Right cardiac atrium (tissue), 5 donors: ENCODE results near the gene IL18RAP. TPM values are rescaled to one million over a fixed set of nuclear protein-coding genes. Genes with fewer than 3 reads are reported as not detected.

Experiments
- ATAC-seq, 2 donors: fragments of 200-7000 bp; cut with Tn5 transposase; one replicate each; pipeline versions ENCODE4 v1.8.0 to v1.9.1; 2020; ENCODE audit warnings: moderate library complexity in 2 of 2, mild to moderate bottlenecking in 1 of 2
- DNase-seq, 3 donors: peaks; one replicate each; pipeline ENCODE4 v3.0.0-alpha.2; 2020
- H3K27ac ChIP-seq: one replicate; pipeline ENCODE4 v1.5.1; 2013; ENCODE audit warnings: mild to moderate bottlenecking, low read length, control low read depth, moderate library complexity
- H3K27me3 ChIP-seq: one replicate; pipeline ENCODE4 v1.6.1; 2013; ENCODE audit not compliant: control insufficient read depth, insufficient read depth
- H3K4me1 ChIP-seq: one replicate; pipeline ENCODE4 v1.6.1; 2013; ENCODE audit warnings: low read length; ENCODE audit not compliant: control insufficient read depth, insufficient read depth
- H3K4me3 ChIP-seq: one replicate; pipeline ENCODE4 v1.5.1; 2013; ENCODE audit warnings: low read length, control low read depth
- H3K9me3 ChIP-seq: one replicate; pipeline ENCODE4 v1.6.1; 2013; ENCODE audit warnings: low read length; ENCODE audit not compliant: control insufficient read depth
- WGBS: extraction: QIAGEN DNeasy Blood & Tissue Kit; methylation state at CpG from one replicate; pipeline ENCODE4 v1.1.7; 2013; 5-methylcytosine and 5-hydroxymethylcytosine counted together
- intact Hi-C, 4 donors: fragments of 100-400 bp; cut with DNase I; formaldehyde crosslinking; loops; one replicate each; pipeline versions ENCODE4 v1.11.0 to v1.14.0; 2022 to 2023
- polyA plus RNA-seq: library from polyadenylated mRNA; stranded (reverse); fragments of 200-250 nt; gene quantifications from one replicate; pipeline ENCODE4 v1.2.3, GENCODE V29; 2013
- total RNA-seq, 4 donors: library from RNA; stranded (reverse); fragmentation: NEBNext Ultra II Directional; extraction: Animal tissue kit (Norgen Biotek cat#: 25700); gene quantifications; one replicate each; pipeline ENCODE4 v1.2.1, GENCODE V29; 2021
- donor health status: healthy with polysubstance abuse.
- donor health status: DM: no; HTN: yes; CAD: no.
- donor health status: DM: no; HTN: no; CAD: no.
- donor health status: DM: no; HTN: yes; CAD: no; lungs with severe emphysema.
- donor health status: DM: yes; HTN: yes; CAD: no.

IL18RAP gene
- total and polyA plus RNA-seq, 5 donors: 0.18 to 0.92 (median 0.43) TPM

DNA sequence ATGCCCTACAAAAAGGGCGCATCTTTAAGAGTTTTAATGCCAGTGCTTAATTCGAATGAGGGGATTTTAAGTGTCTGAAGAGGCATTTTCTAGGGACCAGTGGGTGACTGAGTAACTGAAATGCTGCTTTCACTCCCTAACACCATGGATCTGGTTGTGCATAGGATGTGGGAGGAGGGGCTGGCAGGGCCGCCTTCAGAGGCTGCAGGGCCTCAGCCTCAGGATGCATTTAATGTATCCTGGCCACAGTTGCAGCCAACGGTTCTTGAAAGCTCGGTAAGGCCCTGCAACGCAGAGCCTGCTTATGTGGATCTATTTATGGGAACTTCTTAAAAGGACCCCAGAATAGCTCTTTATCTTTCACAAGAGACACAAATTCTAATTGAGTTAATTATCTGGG is 25.8 kb upstream of the IL18RAP start:
- Histone ChIP-seq H3K9me3 (no peaks in the 10 kb centered on the region), H3K4me3 (no peak overlapping the region), H3K27ac (no peak overlapping the region), H3K4me1 (no peaks in the 10 kb centered on the region), H3K27me3 (no peaks in the 10 kb centered on the region)
- 65% methylated on average over 6 of the region's 6 CpGs for WGBS
- ATAC-seq: no peak
- no peak for DNase-seq
- intact Hi-C loops: no loop called here

DNA sequence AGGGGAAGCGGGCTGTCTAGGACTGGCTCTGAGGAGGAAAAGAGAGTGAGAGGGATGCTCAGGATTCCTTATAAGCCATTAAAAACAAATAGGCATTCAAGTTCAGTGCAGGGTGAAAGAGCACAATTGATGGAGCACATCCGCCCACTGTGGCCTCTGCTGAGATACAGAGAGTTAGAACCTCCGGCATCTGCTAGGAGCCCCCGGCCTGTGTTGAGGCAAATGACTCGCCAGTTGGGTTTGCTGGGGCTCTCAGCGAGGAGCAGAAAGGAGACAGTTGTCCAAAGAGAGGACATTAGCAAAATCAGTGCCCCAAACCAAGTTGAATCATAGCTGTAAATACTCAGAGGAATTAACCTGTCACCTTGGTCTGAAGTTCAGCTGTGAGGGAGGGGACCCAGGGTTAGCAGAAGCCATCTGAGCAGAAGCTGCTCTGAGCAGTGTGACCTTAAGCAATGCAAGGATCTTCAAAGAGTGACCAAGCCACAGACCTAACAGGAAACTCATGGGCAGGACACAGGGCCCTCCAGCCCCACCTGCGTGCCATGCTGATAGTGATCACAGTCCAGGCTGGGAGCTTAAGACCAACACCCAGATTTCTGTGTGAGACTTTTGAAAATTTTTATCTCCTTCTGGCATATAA is 23.3 kb upstream of the IL18RAP start:
- ATAC-seq: no peak
- WGBS: 85% methylated on average over 7 of the region's 7 CpGs

DNA sequence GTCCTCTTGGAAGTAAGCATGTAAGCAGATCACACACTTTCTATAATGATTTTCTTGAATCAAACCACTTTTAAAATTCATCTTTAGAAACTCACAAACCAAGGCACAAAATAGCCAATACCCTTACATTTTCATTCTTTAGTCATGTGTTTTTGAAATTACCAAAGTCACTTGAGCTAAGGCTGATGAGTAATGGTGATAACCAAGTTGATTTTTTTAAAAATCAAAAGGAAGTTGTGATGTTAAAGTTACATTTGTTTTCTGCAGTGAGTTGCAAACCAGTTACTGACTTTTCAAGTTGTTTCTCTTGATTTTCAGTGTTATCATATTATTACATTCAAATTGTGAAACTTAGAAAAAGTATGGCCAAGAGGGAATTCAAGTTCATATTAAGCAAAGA is 21.5 kb upstream of the IL18RAP start:
- no peaks in the 10 kb centered on the region for H3K9me3 ChIP-seq
- intact Hi-C loops: no loop called here
- H3K27me3 ChIP-seq: no peaks in the 10 kb centered on the region
- no peak overlapping the region for H3K4me3 ChIP-seq
- no peaks in the 10 kb centered on the region for H3K4me1 ChIP-seq
- DNase-seq: no peak
- ATAC-seq: no peak
- no peak overlapping the region for H3K27ac ChIP-seq

More for the DNA sequence above, 23.3 kb upstream of the IL18RAP start:
- H3K27ac ChIP-seq: no peak overlapping the region
- DNase-seq: no peak
- no peaks in the 10 kb centered on the region for H3K27me3 ChIP-seq
- intact Hi-C loops: no loop called here
- H3K4me3 ChIP-seq: no peak overlapping the region
- H3K4me1 ChIP-seq: no peaks in the 10 kb centered on the region
- no peaks in the 10 kb centered on the region for H3K9me3 ChIP-seq

DNA sequence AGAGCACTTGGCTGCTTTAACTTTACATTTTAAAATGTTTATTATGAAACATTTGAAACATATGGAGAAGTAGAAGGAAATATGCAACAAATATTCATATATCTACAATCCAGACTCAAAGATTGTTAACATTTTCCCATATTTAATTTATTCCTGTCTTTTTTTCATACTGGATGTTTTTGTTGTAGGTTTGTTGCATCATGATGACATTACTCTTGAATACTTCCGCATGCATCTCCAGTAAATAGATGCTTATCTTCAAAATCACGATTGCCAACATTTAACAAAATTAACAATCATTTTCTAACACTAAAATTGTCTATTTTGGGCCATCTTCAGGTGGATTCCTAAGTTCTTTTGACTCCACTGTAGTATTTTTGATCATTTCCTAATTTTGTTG is 21.1 kb upstream of the IL18RAP start:
- Histone ChIP-seq H3K27ac (no peak overlapping the region), H3K4me1 (no peaks in the 10 kb centered on the region), H3K4me3 (no peak overlapping the region), H3K9me3 (no peaks in the 10 kb centered on the region), H3K27me3 (no peaks in the 10 kb centered on the region)
- WGBS: 89% methylated on average over 2 of the region's 2 CpGs
- no peak for DNase-seq
- ATAC-seq: no peak
- intact Hi-C loops: no loop called here

DNA sequence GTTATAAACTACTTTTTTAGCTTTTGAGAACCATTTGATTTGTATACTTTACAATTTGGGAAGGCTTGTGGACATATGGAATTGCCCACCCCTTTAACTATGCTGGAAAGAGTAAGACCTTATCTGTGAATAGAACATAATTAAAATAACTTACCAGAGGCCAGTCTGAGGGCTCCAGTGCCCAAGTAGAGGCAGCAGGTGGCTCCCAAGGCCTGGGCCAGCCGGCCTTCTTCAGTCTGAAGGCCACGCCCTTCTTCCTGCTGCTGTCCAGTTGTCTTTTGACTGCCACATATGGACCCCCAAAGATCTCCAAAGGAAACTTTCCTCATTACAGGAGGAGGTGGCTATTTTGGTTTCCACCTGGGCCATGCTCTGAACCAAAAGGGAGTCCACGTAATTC is 12.0 kb upstream of the IL18RAP start:
- ATAC-seq: no peak
- Histone ChIP-seq H3K27me3 (no peaks in the 10 kb centered on the region), H3K9me3 (no peaks in the 10 kb centered on the region), H3K4me3 (no peak overlapping the region), H3K4me1 (no peaks in the 10 kb centered on the region), H3K27ac (no peak overlapping the region)
- intact Hi-C loops: no loop called here
- DNase-seq: no peak
- 93% methylated on average over 3 of the region's 3 CpGs for WGBS

DNA sequence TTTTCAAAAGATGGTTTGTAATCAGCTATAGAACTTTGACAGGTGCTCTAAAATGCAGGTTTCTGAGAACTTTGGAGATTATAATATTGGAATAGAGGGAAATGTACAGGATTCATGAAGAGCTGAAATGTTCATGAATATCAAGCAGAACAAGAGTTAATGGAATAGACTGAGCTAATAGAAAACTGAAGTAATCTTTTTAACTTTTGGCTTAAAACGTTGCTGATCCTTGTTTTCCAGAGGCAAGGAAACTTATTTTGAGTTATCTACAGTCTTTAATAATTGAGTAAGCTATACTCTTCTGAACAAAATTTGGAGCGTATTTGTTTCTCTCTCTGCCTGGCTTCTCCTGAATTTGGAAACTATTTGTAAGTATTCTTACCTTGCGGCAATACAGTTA is 10.8 kb upstream of the IL18RAP start:
- H3K4me3 ChIP-seq: no peak overlapping the region
- ATAC-seq (no peak), DNase-seq (no peak)
- intact Hi-C loops: no loop called here
- no peak overlapping the region for H3K27ac ChIP-seq
- no peaks in the 10 kb centered on the region for H3K27me3 ChIP-seq
- no peaks in the 10 kb centered on the region for H3K9me3 ChIP-seq
- WGBS: 81% methylated on average over 3 of the region's 3 CpGs
- H3K4me1 ChIP-seq: no peaks in the 10 kb centered on the region

DNA sequence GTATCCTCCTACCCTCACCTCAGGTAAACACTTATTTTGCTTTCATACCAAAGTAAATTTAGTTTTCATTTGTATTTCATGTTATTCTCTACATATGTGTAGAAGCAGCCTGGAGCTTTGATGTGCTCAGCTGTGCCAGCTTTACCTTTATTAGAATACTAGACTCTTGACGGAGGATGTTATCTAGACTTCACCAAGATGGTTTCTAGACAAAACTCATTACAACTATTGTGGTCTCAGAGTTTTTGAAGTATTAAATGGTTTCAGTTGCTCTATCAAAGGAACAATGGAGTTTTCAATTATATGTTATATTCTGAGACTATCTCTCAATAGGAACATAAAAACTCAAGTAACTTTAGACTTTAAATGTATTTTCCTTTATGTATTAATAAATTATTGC is 5.0 kb upstream of the IL18RAP start:
- DNase-seq (no peak), ATAC-seq (no peak)
- no peaks in the 10 kb centered on the region for H3K4me1 ChIP-seq
- no peak overlapping the region for H3K4me3 ChIP-seq
- intact Hi-C loops: no loop called here
- WGBS: 85% methylated on average over 1 of the region's 1 CpG
- H3K9me3 ChIP-seq: no peaks in the 10 kb centered on the region
- H3K27ac ChIP-seq: no peak overlapping the region
- no peaks in the 10 kb centered on the region for H3K27me3 ChIP-seq

DNA sequence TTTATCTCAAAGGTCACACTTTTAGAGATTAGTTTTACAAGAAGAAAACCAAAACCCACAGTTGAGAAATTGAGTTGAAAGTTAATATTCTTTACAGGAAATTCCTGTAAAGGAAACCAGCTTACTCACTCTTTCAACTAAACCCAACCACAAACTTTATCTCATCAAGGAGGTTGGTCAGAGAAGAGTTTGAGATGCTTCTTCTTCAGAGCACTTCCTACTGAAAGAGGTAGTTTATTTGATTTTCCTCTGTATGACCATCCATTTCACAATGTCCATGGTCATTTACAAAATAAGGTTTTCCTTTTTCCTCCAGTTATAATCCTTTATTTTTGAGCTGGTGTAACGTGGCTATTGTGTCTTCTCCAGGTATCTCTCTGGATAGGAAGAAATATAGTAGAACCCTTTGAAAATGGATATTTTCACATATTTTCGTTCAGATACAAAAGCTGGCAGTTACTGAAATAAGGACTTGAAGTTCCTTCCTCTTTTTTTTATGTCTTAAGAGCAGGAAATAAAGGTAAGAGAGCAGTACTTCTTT is 4.5 kb upstream of the IL18RAP start:
- no peaks in the 10 kb centered on the region for H3K27me3 ChIP-seq
- no peak overlapping the region for H3K27ac ChIP-seq
- no peak for ATAC-seq
- H3K4me1 ChIP-seq: no peaks in the 10 kb centered on the region
- intact Hi-C loops: no loop called here
- H3K4me3 ChIP-seq: no peak overlapping the region
- WGBS: 56% methylated on average over 2 of the region's 2 CpGs
- no peaks in the 10 kb centered on the region for H3K9me3 ChIP-seq
- DNase-seq: no peak

DNA sequence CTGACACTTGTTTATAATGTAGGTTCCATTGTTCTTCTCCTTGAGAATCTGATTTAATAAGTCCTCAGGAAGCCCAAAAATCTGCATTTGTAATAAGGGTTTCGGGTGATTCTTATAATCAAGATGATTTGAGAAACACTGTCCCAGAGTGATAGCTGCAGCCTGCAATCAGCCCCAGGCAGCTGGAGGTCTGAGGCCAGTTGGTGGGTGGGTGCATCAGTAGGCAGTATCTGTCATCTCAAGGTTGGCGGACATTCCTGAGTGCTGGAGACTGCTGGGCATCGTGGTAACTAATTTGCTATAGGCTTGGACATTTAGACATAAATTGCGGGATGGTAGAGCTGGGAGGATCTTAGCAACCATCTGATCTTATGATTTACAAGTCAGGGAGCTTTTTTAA is 2.7 kb upstream of the IL18RAP start:
- ATAC-seq (no peak), DNase-seq (no peak)
- H3K27me3 ChIP-seq: no peaks in the 10 kb centered on the region
- intact Hi-C loops: no loop called here
- 83% methylated on average over 4 of the region's 4 CpGs for WGBS
- no peaks in the 10 kb centered on the region for H3K4me1 ChIP-seq
- H3K4me3 ChIP-seq: no peak overlapping the region
- H3K27ac ChIP-seq: no peak overlapping the region
- H3K9me3 ChIP-seq: no peaks in the 10 kb centered on the region

DNA sequence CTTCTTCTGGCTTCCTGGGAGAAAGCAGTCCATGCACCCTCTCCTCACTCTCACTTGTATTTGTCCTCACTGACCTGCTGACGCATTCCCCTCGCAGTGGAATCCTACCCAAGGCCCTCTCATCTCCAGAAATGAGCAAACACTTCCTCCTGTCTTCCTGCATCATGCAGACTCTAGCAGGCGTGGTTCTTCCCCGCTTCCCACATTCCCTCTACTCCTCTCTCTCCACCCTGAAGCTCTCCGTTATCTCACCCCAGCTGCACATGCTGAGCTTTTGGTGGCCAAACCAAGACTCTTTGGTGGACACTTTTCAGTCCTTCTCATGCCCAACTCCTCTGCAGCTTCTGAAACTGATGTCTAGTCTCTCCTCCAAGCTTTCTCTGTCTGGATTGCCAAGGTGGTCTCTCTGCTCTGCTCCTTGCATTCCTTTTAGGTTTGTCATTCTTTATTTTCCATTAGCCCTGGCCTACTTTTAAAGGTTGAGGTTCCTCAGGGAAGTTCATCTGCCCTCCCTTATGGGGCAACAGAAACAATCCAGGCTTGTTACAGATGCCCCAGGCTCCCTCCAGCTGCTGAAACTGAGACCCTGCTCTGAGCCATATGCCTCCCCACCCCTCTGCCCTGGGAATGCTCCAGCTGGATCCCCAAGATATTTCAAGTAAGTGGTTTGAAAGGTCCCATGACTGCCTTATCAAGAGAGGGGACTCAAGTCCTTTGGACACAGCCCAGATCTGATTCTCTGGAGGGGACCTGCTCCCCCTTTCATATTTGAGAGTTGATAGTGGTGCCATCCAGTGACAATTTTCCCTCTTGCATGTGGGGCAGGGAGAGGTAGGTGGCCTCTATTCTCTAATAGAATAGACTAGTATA is 835 bp upstream of the IL18RAP start:
- Histone ChIP-seq H3K27ac (no peak overlapping the region), H3K4me3 (no peak overlapping the region), H3K27me3 (no peaks in the 10 kb centered on the region), H3K9me3 (no peaks in the 10 kb centered on the region), H3K4me1 (no peaks in the 10 kb centered on the region)
- no peak for ATAC-seq
- intact Hi-C loops: no loop called here
- 74% methylated on average over 5 of the region's 5 CpGs for WGBS
- no peak for DNase-seq

DNA sequence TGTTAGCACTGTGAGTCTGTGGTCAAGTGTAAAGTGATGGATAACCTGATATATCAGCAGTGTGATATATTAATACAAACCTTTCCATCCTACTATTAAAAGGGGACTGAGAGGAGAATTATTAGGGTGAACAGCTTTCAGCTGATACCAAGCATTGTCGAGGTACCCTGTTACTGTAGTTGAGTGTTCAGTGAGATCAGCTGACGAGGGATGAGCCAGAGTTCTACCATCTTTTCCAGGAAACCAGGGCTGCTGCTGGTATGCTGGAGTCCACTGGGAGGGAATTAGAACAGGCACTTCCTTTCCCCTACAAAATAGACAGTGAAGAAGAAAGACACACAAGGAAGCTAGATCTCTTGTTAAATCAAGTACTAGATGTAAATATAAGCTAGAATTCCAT is 408 bp downstream of the IL18RAP start:
- Histone ChIP-seq H3K9me3 (no peaks in the 10 kb centered on the region), H3K4me1 (no peaks in the 10 kb centered on the region), H3K27me3 (no peaks in the 10 kb centered on the region), H3K4me3 (no peak overlapping the region), H3K27ac (no peak overlapping the region)
- DNase-seq (no peak), ATAC-seq (no peak)
- intact Hi-C loops: no loop called here
- WGBS: 78% methylated on average over 2 of the region's 2 CpGs
